Neural cell (in vitro differentiated cells): ENCODE results near the gene CFAP99.

Experiments
- EP300 ChIP-seq: fragments of 450-650 bp; conservative IDR thresholded peaks from 2 replicates; pipeline ENCODE4 v1.6.1; 2014; ENCODE audit warnings: antibody characterized with exemption, mild to moderate bottlenecking, moderate library complexity; ENCODE audit not compliant: poor library complexity, severe bottlenecking
- EZH2 ChIP-seq: fragments of 200-600, 300-800 bp; shearing (Covaris generic), sonication (generic); IDR thresholded peaks from 2 replicates; pipeline ENCODE4 v1.6.1; 2014; ENCODE audit warnings: antibody characterized with exemption, low read length, borderline replicate concordance, mild to moderate bottlenecking; ENCODE audit not compliant: insufficient read depth, poor library complexity, severe bottlenecking
- MXI1 ChIP-seq: fragments of 450-650 bp; conservative IDR thresholded peaks from 2 replicates; pipeline ENCODE4 v1.6.1; 2014; ENCODE audit warnings: antibody characterized with exemption, mild to moderate bottlenecking; ENCODE audit not compliant: poor library complexity, severe bottlenecking
- POLR2AphosphoS5 ChIP-seq: IDR thresholded peaks from 2 replicates; pipeline ENCODE4 v1.6.1; 2012
- SMC3 ChIP-seq: fragments of 450-650 bp; conservative IDR thresholded peaks from 2 replicates; pipeline ENCODE4 v1.6.1; 2014; ENCODE audit warnings: antibody characterized with exemption, mild to moderate bottlenecking, moderate library complexity; ENCODE audit not compliant: poor library complexity
- TAF1 ChIP-seq: IDR thresholded peaks from 2 replicates; pipeline ENCODE4 v1.6.1; 2012; ENCODE audit warnings: low read depth
- TF ChIP-seq, protein P1 (sequence below): fragments of 450-650 bp; IDR thresholded peaks from 2 replicates; pipeline ENCODE4 v1.5.1; 2014; ENCODE audit warnings: antibody characterized with exemption, mild to moderate bottlenecking, moderate library complexity; ENCODE audit not compliant: poor library complexity, severe bottlenecking
- TF ChIP-seq, protein P2 (sequence below): IDR thresholded peaks from 2 replicates; pipeline ENCODE4 v1.6.1; 2012; ENCODE audit warnings: borderline replicate concordance

DNA sequence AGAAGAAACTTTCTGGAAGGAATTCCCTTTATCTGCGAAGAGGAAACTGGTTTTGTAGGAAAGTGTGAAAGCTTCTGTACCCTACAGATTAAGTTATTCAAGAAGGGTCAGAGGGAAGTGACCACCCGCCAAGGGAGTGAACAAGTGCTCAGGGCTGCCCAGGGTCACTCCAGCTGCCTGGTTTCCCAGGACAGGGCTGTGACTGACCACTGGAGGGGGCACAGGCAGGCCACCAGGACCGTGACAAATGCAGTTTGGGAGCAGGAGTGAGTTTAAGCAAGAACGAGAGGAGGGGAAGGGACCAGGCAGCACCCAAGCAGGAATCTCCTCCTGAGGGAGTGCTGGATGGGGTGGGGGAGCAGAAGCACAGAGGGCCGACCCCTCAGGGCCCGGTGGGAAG lies 34.5 kb upstream of the CFAP99 start:
- TF ChIP-seq, protein P1, sequence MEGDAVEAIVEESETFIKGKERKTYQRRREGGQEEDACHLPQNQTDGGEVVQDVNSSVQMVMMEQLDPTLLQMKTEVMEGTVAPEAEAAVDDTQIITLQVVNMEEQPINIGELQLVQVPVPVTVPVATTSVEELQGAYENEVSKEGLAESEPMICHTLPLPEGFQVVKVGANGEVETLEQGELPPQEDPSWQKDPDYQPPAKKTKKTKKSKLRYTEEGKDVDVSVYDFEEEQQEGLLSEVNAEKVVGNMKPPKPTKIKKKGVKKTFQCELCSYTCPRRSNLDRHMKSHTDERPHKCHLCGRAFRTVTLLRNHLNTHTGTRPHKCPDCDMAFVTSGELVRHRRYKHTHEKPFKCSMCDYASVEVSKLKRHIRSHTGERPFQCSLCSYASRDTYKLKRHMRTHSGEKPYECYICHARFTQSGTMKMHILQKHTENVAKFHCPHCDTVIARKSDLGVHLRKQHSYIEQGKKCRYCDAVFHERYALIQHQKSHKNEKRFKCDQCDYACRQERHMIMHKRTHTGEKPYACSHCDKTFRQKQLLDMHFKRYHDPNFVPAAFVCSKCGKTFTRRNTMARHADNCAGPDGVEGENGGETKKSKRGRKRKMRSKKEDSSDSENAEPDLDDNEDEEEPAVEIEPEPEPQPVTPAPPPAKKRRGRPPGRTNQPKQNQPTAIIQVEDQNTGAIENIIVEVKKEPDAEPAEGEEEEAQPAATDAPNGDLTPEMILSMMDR, result no peak
- TF ChIP-seq EP300, result no peak
- no peak for TF ChIP-seq EZH2
- TF ChIP-seq, protein P2, sequence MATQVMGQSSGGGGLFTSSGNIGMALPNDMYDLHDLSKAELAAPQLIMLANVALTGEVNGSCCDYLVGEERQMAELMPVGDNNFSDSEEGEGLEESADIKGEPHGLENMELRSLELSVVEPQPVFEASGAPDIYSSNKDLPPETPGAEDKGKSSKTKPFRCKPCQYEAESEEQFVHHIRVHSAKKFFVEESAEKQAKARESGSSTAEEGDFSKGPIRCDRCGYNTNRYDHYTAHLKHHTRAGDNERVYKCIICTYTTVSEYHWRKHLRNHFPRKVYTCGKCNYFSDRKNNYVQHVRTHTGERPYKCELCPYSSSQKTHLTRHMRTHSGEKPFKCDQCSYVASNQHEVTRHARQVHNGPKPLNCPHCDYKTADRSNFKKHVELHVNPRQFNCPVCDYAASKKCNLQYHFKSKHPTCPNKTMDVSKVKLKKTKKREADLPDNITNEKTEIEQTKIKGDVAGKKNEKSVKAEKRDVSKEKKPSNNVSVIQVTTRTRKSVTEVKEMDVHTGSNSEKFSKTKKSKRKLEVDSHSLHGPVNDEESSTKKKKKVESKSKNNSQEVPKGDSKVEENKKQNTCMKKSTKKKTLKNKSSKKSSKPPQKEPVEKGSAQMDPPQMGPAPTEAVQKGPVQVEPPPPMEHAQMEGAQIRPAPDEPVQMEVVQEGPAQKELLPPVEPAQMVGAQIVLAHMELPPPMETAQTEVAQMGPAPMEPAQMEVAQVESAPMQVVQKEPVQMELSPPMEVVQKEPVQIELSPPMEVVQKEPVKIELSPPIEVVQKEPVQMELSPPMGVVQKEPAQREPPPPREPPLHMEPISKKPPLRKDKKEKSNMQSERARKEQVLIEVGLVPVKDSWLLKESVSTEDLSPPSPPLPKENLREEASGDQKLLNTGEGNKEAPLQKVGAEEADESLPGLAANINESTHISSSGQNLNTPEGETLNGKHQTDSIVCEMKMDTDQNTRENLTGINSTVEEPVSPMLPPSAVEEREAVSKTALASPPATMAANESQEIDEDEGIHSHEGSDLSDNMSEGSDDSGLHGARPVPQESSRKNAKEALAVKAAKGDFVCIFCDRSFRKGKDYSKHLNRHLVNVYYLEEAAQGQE, result no peak
- no peak for TF ChIP-seq POLR2AphosphoS5
- no peak for TF ChIP-seq TAF1
- no peak for TF ChIP-seq MXI1
- no peak for TF ChIP-seq SMC3
